OCI-LY3 (cell line): Measurements from ENCODE around the gene PLCL1.

Experiments
- H2AFZ ChIP-seq: fragments of 200-600, 300-600 bp; shearing (Covaris generic); 2 replicates; pipeline ENCODE4 v1.6.0; 2014; ENCODE audit warnings: antibody characterized with exemption, low read depth, low read length
- H3K27ac ChIP-seq: fragments of 200-600, 300-600 bp; sonication (generic); 2 replicates; pipeline ENCODE4 v1.5.1; 2014; ENCODE audit warnings: mild to moderate bottlenecking, low read length, moderate library complexity, mixed read lengths
- H3K27me3 ChIP-seq: fragments of 200-600, 300-600 bp; sonication (generic); 2 replicates; pipeline ENCODE4 v1.6.1; 2014; ENCODE audit warnings: low read depth, low read length, mixed read lengths
- H3K36me3 ChIP-seq: fragments of 200-600, 300-600 bp; sonication (generic); replicated peaks from 2 replicates; pipeline ENCODE3; 2014; ENCODE audit warnings: low read depth, low read length, mixed read lengths
- H3K4me1 ChIP-seq: fragments of 300-600, 200-600 bp; sonication (generic); 2 replicates; pipeline ENCODE4 v1.6.1; 2014; ENCODE audit warnings: low read length, mixed read lengths
- H3K4me2 ChIP-seq: fragments of 200-600, 300-600 bp; sonication (generic); 2 replicates; pipeline ENCODE4 v1.6.1; 2014; ENCODE audit warnings: low read length, mixed read lengths
- H3K4me3 ChIP-seq: fragments of 300-600, 200-600 bp; sonication (generic); 2 replicates; pipeline ENCODE4 v1.5.1; 2014; ENCODE audit warnings: antibody characterized with exemption, mild to moderate bottlenecking, low read length, moderate library complexity
- H3K79me2 ChIP-seq: fragments of 300-600, 200-600 bp; shearing (Covaris generic); 2 replicates; pipeline ENCODE4 v1.6.1; 2014; ENCODE audit warnings: mild to moderate bottlenecking, low read length, mixed read lengths
- H3K9ac ChIP-seq: fragments of 300-600, 200-600 bp; shearing (Covaris generic); 2 replicates; pipeline ENCODE4 v1.6.0; 2014; ENCODE audit warnings: mild to moderate bottlenecking, low read length, moderate library complexity
- H3K9me3 ChIP-seq: fragments of 200-600, 300-600 bp; shearing (Covaris generic); 2 replicates; pipeline ENCODE4 v1.6.1; 2014; ENCODE audit warnings: low read length, mixed read lengths; ENCODE audit not compliant: insufficient read depth
- H4K20me1 ChIP-seq: fragments of 200-600, 300-600 bp; sonication (generic); 2 replicates; pipeline ENCODE4 v1.6.1; 2016; ENCODE audit warnings: low read length, mixed read lengths; ENCODE audit not compliant: insufficient read depth
- CTCF ChIP-seq: fragments of 200-600, 300-600 bp; sonication (generic); IDR thresholded peaks from 2 replicates; pipeline ENCODE4 v1.5.1; 2014; ENCODE audit warnings: antibody characterized with exemption, low read length, low read depth
- EZH2phosphoT487 ChIP-seq: fragments of 200-600 bp; shearing (Covaris generic); IDR thresholded peaks from 2 replicates; pipeline ENCODE4 v1.6.1; 2018; ENCODE audit warnings: antibody characterized with exemption, mixed run types, low read depth

Gene PLCL1

DNA sequence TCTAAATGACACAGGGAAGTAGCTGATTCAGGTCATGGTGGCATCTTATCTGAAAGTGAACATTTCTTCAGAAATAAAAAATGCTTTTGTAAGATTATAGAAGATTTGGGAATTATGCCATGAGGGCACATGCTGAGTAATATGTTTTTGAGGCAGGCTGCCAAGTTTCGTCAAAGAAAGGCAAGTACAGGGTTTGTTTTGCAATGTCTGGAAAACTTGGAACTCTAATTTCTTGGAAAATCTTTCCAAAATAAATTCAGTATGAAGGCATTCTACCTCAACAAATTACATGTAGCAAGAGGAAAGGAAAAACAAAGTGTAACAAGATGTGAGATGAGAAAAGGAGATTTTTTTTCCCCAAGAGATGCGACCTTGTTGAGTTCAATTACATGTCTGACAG, 167.7 kb downstream of the PLCL1 start:
- no peak overlapping the region for H3K4me3 ChIP-seq
- H2AFZ ChIP-seq, result no peak overlapping the region
- H4K20me1 ChIP-seq, result no peaks in the 10 kb centered on the region
- no peak overlapping the region for H3K4me2 ChIP-seq
- TF ChIP-seq CTCF, result no peak
- no peak for TF ChIP-seq EZH2phosphoT487
- H3K9me3 ChIP-seq, result no peaks in the 10 kb centered on the region
- H3K9ac ChIP-seq, result no peak overlapping the region
- no peaks in the 10 kb centered on the region for H3K79me2 ChIP-seq
- H3K36me3 ChIP-seq, result no peaks in the 10 kb centered on the region
- peaks cover 9% of the 10 kb centered on the region for H3K4me1 ChIP-seq
- no peak overlapping the region for H3K27ac ChIP-seq
- no peaks in the 10 kb centered on the region for H3K27me3 ChIP-seq

DNA sequence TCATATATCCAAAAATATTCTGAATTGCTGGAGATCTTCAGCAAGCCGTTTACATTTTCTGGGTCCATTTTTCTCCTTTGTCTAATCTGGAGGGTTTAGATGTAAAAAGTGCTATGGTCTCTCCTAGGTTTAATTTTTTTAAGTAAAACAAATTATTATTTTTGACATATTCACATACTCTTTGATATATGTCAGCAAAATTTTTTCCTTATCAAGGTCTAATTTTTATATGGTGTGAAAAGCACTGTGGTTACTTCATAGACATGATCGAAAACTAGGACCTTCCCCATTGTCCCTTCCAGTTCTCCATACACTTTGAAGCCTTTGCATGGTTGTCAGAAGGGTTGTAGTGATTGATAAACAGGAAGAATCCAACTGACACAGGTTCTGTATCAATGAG, 168.2 kb downstream of the PLCL1 start:
- Histone ChIP-seq H4K20me1 (no peaks in the 10 kb centered on the region), H3K36me3 (no peaks in the 10 kb centered on the region), H2AFZ (no peak overlapping the region), H3K79me2 (no peaks in the 10 kb centered on the region), H3K9ac (no peak overlapping the region), H3K4me2 (no peak overlapping the region), H3K4me3 (no peak overlapping the region), H3K4me1 (peaks cover 9% of the 10 kb centered on the region), H3K27ac (no peak overlapping the region), H3K9me3 (no peaks in the 10 kb centered on the region), H3K27me3 (no peaks in the 10 kb centered on the region)
- no peak for TF ChIP-seq CTCF
- TF ChIP-seq EZH2phosphoT487, result no peak

GRCh38 chr2:197973772-197974171, 169.4 kb downstream of the PLCL1 start:
- no peaks in the 10 kb centered on the region for H3K9me3 ChIP-seq
- H3K4me2 ChIP-seq, result no peak overlapping the region
- no peaks in the 10 kb centered on the region for H3K36me3 ChIP-seq
- H3K9ac ChIP-seq, result no peak overlapping the region
- H3K27me3 ChIP-seq, result no peaks in the 10 kb centered on the region
- no peaks in the 10 kb centered on the region for H4K20me1 ChIP-seq
- peaks cover 9% of the 10 kb centered on the region for H3K4me1 ChIP-seq
- no peak overlapping the region for H3K27ac ChIP-seq
- no peak for TF ChIP-seq CTCF
- TF ChIP-seq EZH2phosphoT487, result no peak
- no peak overlapping the region for H2AFZ ChIP-seq
- no peak overlapping the region for H3K4me3 ChIP-seq
- H3K79me2 ChIP-seq, result no peaks in the 10 kb centered on the region

DNA sequence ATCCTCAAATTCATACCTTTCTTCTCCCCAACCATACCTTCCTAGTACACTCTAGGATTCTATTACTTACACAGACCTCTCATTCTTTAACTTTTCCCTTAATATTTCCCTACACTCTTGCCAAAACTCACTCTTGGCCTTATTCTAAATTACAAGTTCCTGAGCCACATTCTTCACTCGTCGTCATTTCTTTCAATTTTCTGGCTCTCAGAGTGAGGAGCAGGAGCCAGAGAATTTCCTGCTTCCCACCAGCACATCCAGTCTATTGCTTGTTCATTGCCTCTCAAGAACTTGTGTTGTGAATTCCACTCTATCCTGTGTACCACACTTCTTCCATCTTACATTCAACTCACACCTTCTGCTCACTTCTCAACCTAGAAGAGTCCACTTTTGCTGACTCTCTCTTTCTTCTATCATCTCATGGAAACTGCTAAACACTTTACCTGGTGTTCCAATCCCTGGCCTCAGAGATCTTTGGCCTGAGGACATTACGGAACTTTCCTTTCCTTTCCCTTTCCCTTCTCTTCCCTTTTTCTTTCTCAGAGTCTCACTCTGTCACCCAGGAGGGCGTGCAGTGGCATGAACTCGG, 171.6 kb downstream of the PLCL1 start:
- Histone ChIP-seq H3K36me3 (no peaks in the 10 kb centered on the region), H3K4me1 (peaks cover 6% of the 10 kb centered on the region), H3K27me3 (no peaks in the 10 kb centered on the region), H3K27ac (no peak overlapping the region), H3K9me3 (no peaks in the 10 kb centered on the region), H4K20me1 (no peaks in the 10 kb centered on the region), H3K9ac (no peak overlapping the region), H2AFZ (no peak overlapping the region), H3K4me2 (no peak overlapping the region), H3K79me2 (no peaks in the 10 kb centered on the region), H3K4me3 (no peak overlapping the region)
- no peak for TF ChIP-seq EZH2phosphoT487
- no peak for TF ChIP-seq CTCF
